Ovary (tissue), 9 donors: ENCODE results near the gene TACC2. TPM values are rescaled to one million over a fixed set of nuclear protein-coding genes. Genes with fewer than 3 reads are reported as not detected.

Experiments
- DNase-seq, 5 donors: peaks; one replicate each; pipeline ENCODE4 v3.0.0-alpha.2; 2019 to 2020
- H3K27ac ChIP-seq, 2 donors: fragments of 200-600 bp; one replicate each; pipeline versions ENCODE4 v1.5.1 to v1.8.0; 2019 to 2022
- H3K27me3 ChIP-seq: fragments of 200-600 bp; one replicate; pipeline ENCODE4 v1.8.0; 2022
- H3K36me3 ChIP-seq: fragments of 200-600 bp; sonication (generic); one replicate; pipeline ENCODE4 v1.5.1; 2019
- H3K4me1 ChIP-seq: one replicate; pipeline ENCODE4 v1.8.1; 2013; ENCODE audit warnings: mild to moderate bottlenecking, moderate library complexity; ENCODE audit not compliant: insufficient read depth
- H3K4me3 ChIP-seq: fragments of 200-600 bp; sonication (generic); one replicate; pipeline ENCODE4 v1.5.1; 2017
- H3K9me3 ChIP-seq, 2 donors: fragments of 200-600 bp in 1 of 2; sonication (generic) in 1 of 2; one replicate each; pipeline versions ENCODE4 v1.5.1 to v1.8.1; 2013 to 2019; ENCODE audit warnings: mild to moderate bottlenecking in 1 of 2, moderate library complexity in 1 of 2
- CTCF ChIP-seq, 3 donors: fragments of 450-650 bp in 2 of 3; fragments of 200-600 bp in 1 of 3; IDR thresholded peaks; one replicate each; pipeline versions ENCODE4 v1.5.1 to v1.8.0; 2016 to 2022; ENCODE audit warnings: antibody characterized with exemption in 3 of 3, mild to moderate bottlenecking in 1 of 3
- EP300 ChIP-seq: sonication (generic); formaldehyde crosslinking; IDR thresholded peaks from one replicate; pipeline ENCODE4 v1.6.1; 2017; ENCODE audit warnings: antibody characterized with exemption
- POLR2A ChIP-seq: fragments of 450-650 bp; IDR thresholded peaks from one replicate; pipeline ENCODE4 v1.6.1; 2017; ENCODE audit warnings: antibody characterized with exemption, mild to moderate bottlenecking, moderate library complexity
- WGBS, 3 donors: extraction: QIAGEN DNeasy Blood & Tissue Kit in 1 of 3; methylation state at CpG; one replicate each; pipeline versions ENCODE4 v1.1.5 to v1.1.7; 2013 to 2017; 5-methylcytosine and 5-hydroxymethylcytosine counted together
- intact Hi-C, 4 donors: fragments of 100-400 bp; cut with DNase I; formaldehyde crosslinking; loops; one replicate each; pipeline versions ENCODE4 v1.11.0 to v1.15.1; 2022 to 2023
- polyA plus RNA-seq, 2 donors: library from polyadenylated mRNA; stranded (reverse); fragments of 200-250 nt in 1 of 2; fragments of 350-450 nt in 1 of 2; fragmentation: Illumina TruSeq in 1 of 2; extraction: RNeasy Lipid Tissue Mini Kit (QIAGEN cat#74804) in 1 of 2; gene quantifications; one replicate each; pipeline ENCODE4 v1.2.3, GENCODE V29; 2013 to 2014
- total RNA-seq, 7 donors: library from RNA; depleted of rRNA in 2 of 7; stranded (reverse); fragments of >200 nt in 2 of 7; fragmentation: NEBNext Ultra II Directional in 3 of 7; extraction: Animal tissue kit (Norgen Biotek cat#: 25700) in 3 of 7; gene quantifications; one replicate each; pipeline versions ENCODE4 v1.1.0 to v1.2.4, GENCODE V29; 2016 to 2023
- donor health status: DM: no; HTN: no; CAD: no; lungs with moderate emphysema.
- donor health status: DM: no; HTN: no; CAD: no.
- donor health status: Bipolar disorder and iron deficiency.
- donor health status: DM: yes; HTN: yes; CAD: no.
- donor health status: DM: no; HTN: no; CAD: no.
- donor health status: DM: yes; HTN: yes; CAD: no.

Gene TACC2
- total and polyA plus RNA-seq, 9 donors: 6.1 to 66.4 (median 14.2) TPM

- TF ChIP-seq EP300 (no peak), CTCF (IDR thresholded peaks at IDR 0.05) (no peak)
- H3K36me3 ChIP-seq: no peaks in the 10 kb centered on the region
- intact Hi-C loops: loop anchor here in 1 of 4 donors (10.0 kb wide), 1 partner anchor 264 kb away; no protein-coding TSS in a partner anchor
- H3K27ac ChIP-seq: no peak overlapping the region
- H3K4me3 ChIP-seq: no peak overlapping the region
- H3K9me3 ChIP-seq: no peaks in the 10 kb centered on the region
- 76 to 82% (median 80%) methylated on average over 7 of the region's 7 CpGs for WGBS, 3 donors
- no peak for DNase-seq
- no peaks in the 10 kb centered on the region for H3K4me1 ChIP-seq
- H3K27me3 ChIP-seq: no peaks in the 10 kb centered on the region
Observed at GRCh38 chr10:122290334-122290733, 301.4 kb downstream of the TACC2 start.

GRCh38 chr10:122290833-122291532, 302.0 kb downstream of the TACC2 start:
- TF ChIP-seq CTCF (IDR thresholded peaks at IDR 0.05): no peak
- no peak for TF ChIP-seq EP300
- no peak for TF ChIP-seq POLR2A
- Histone ChIP-seq H3K36me3 (no peaks in the 10 kb centered on the region), H3K27ac (no peak overlapping the region), H3K4me1 (no peaks in the 10 kb centered on the region), H3K27me3 (no peaks in the 10 kb centered on the region), H3K9me3 (no peaks in the 10 kb centered on the region), H3K4me3 (no peak overlapping the region)
- DNase-seq: no peak
- 88 to 91% (median 90%) methylated on average over 13 of the region's 13 CpGs for WGBS, 3 donors
- intact Hi-C loops: loop anchor here in 1 of 4 donors (10.0 kb wide), 1 partner anchor 264 kb away; no protein-coding TSS in a partner anchor

DNA sequence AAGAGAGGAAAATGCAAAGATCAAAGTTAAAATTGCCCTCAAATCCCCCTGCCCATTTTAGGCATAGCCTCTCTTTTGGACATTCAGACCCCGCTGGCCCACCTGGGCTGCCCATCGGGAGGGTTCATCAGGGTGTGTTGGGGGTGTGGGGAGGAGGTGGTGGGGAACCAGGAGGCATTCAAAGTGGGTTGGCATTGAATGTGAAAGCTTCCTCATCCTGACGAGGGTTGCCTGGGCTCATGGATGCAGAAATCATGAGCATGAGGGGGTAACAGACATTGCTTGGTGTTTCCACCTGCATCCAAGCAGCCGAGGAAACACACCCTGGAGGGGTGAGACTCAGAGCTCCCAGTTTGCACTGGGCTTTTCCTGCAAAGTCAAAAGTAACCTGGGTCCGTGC, 302.8 kb downstream of the TACC2 start:
- intact Hi-C loops: loop anchor here in 1 of 4 donors (10.0 kb wide), 1 partner anchor 263 kb away; no protein-coding TSS in a partner anchor
- Histone ChIP-seq H3K36me3 (no peaks in the 10 kb centered on the region), H3K9me3 (no peaks in the 10 kb centered on the region), H3K4me3 (no peak overlapping the region), H3K27ac (no peak overlapping the region), H3K27me3 (no peaks in the 10 kb centered on the region), H3K4me1 (no peaks in the 10 kb centered on the region)
- no peak for DNase-seq
- no peak for TF ChIP-seq EP300
- TF ChIP-seq CTCF (IDR thresholded peaks at IDR 0.05): no peak
- TF ChIP-seq POLR2A: no peak
- 89 to 95% (median 91%) methylated on average over 5 of the region's 5 CpGs for WGBS, 3 donors

GRCh38 chr10:122292376-122292775, 303.4 kb downstream of the TACC2 start:
- no peaks in the 10 kb centered on the region for H3K27me3 ChIP-seq
- WGBS, 3 donors: 79 to 89% (median 86%) methylated on average over 3 of the region's 3 CpGs
- no peak overlapping the region for H3K27ac ChIP-seq
- no peaks in the 10 kb centered on the region for H3K4me1 ChIP-seq
- intact Hi-C loops: loop anchor here in 1 of 4 donors (10.0 kb wide), 1 partner anchor 262 kb away; no protein-coding TSS in a partner anchor
- no peaks in the 10 kb centered on the region for H3K9me3 ChIP-seq
- TF ChIP-seq POLR2A (no peak), EP300 (no peak), CTCF (IDR thresholded peaks at IDR 0.05) (no peak)
- DNase-seq: no peak
- H3K36me3 ChIP-seq: no peaks in the 10 kb centered on the region
- no peak overlapping the region for H3K4me3 ChIP-seq
